Suppressor macrophage treated with lipopolysaccharide for 1 hour (primary cell): ENCODE data around the gene INPP4B.

Source experiments
- DNase-seq, 3 donors: peaks; one replicate each; pipeline ENCODE4 v3.0.0-alpha.2; 2020 to 2022

Gene INPP4B

DNA sequence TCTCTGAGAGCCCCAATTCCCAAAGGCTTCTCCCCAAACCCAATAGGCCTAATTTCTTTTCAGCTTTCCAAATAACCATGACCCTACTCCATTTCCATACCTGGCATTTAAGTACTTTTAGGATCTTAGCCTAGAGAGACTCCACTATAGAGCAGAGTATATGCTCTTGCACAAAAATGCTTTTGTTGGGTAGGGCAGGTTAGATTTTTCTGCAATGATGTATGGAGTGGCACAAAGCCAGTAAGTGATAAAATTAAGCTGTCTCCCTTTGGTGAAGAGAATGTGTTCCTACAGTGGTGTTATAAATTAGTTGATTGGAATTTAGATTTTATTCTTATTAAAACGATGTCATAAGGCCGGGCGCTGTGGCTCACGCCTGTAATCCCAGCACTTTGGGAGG, 124.9 kb downstream of the INPP4B start:
- no peak for DNase-seq

- peak; percentile 19 to 35 (median 20) for DNase-seq
Observed at GRCh38 chr4:142719854-142720541, 126.1 kb downstream of the INPP4B start.

DNA sequence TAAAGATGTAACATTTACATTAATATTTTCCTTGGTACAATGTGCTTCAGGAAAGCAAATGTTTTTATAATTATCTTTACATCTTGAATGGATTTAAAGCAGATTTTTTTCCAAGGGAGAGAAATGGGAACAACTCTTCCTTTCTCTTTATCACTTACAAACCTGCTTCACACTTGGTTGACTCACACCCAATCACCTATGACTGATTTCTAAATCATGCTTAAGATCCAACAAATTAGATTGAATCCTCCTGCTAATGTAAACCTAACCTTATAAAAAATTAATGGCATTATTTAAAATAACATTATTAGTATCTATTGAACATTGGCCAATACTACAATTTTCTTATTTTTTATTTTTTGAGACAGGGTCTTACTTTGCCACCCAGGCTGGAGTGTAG, 127.1 kb downstream of the INPP4B start:
- DNase-seq: no peak

- no peak for DNase-seq
Observed at GRCh38 chr4:142715727-142716126, 130.4 kb downstream of the INPP4B start.

DNA sequence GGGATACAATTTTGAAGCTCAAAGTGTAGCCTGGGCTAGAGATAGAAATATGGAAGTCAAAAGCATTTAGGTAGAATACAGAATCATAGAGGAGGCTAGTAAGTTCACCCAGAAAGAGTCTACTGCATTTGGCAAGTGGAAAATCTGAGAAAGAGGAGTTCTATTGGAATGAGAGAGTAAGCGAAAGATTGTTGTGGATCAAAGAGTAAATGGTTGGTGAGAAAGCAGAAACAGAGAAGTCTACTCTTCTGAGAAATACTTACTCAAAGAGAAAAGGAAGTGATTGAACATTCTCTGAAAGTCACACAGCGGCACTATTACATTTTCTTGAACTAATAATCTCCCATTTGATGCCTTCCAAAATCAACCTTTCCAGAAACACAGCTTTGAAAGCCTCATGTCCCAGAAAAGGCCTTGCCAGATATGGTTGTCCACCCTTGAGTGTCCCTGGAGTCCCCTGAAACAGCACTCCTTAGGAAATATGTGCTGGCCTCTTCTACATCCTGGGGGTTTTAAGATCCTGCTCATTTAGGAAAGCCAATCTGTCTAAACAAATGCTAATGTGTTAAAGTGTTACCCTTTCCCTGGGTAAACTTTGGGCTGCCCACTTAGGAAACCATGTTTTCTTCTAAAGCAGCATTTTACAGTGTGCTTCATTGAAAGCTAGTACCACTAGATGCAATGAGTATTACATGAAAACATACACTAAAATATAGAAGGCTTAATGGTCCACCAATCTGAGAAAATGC, 132.6 kb downstream of the INPP4B start:
- DNase-seq: no peak

- no peak for DNase-seq
Observed at GRCh38 chr4:142708231-142708630, 137.9 kb downstream of the INPP4B start.

- no peak for DNase-seq
Observed at GRCh38 chr4:142707401-142707800, 138.7 kb downstream of the INPP4B start.

- DNase-seq: no peak
Observed at GRCh38 chr4:142706381-142706780, 139.7 kb downstream of the INPP4B start.

DNA sequence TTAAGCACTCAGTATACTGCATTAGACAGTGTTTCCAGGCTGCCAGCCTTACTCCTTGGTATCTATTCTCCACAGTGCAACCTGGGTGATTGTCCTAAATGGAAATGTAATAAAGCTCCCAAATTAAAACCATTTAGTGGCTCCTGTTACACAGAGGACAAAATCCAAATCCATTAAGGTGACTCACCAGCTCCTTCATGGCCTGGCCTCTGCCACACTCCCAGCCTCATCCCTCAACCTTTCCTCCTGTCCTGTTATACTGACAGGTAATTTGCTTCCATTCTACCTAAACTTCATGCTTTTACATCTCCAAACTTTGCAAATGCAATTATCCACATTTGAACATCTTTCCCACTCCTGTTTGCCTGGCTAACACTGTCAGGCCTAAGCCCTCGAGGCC, 140.3 kb downstream of the INPP4B start:
- DNase-seq: no peak

- DNase-seq: no peak
Observed at GRCh38 chr4:142703694-142704309, 142.3 kb downstream of the INPP4B start.

- DNase-seq: no peak
Observed at GRCh38 chr4:142701017-142701416, 145.1 kb downstream of the INPP4B start.

GRCh38 chr4:142700531-142700930, 145.6 kb downstream of the INPP4B start:
- DNase-seq: no peak

DNA sequence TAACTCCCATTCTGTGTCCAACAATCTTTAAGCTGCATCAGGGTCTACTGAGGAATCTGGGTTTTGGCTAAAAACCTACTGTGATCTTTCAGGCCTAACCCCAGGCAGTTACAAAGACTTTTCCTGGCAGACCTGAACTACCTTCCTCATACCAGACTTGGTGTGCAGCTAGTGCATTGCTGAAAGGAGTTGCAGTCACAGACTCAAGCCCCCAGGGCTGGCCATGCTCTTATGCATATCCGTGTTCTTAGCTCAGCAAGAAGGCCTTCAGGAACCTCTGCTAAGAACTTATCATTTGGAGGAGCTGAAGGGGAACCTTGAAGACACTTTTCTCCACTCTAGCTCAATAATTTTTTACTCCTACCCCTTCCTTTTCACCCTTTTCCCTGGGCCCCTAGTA, 147.5 kb downstream of the INPP4B start:
- no peak for DNase-seq

- no peak for DNase-seq
Observed at GRCh38 chr4:142697928-142698327, 148.2 kb downstream of the INPP4B start.

DNA sequence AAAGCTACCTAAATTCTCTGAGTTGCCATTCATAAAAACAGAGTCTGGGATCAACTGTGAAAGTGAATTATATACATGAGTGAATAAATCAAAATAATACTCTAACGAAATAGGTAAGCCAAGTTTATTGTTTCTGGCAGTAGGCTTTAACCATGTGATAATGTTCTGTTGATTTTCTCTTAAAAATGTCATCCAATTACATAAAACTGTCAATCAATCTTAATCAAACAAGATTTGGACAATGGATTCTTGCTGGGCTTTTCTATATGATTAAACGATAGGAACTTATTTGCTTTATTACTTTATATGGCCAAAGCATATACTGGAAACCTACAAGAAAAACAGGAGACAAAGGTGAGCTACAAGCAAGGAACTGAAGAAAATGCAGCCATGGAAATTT, 148.8 kb downstream of the INPP4B start:
- no peak for DNase-seq

DNA sequence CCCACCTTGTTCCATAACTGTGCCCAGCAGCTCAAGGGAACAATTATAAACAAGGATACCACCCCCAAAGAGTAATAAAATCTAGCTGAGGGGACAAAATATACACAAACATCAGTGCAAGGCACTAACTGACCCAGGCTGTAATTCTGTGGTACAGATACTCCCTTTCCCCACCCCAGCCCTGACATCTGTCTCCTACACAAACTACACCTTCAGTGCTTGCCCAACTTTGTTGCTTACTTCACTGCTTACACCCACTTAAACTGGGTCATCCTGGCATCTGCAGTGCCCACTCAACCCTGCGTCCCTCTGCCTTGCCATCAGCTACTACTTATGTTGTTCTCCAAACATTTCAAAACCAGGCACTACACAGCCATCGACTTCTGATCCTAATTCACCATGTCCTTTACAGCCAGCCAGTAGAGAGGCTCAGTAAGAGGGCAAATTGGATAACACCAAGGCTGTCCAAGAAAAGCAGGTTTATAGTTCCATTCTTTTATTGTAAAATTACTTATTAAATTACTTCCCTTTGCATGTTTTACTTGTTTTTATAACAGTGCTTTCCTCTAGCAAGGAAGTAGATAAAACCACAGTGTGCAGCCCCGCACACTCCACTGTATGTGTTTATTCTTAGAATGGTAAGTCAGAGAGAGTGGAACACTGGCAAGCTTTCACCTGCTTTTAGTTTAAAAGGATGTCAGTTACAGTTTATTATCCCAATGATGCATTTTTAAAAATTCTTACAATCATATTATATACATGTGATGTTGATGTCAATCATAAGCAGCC, 149.6 kb downstream of the INPP4B start:
- DNase-seq: peak in 2 of 3 donors; percentile 9 to 14

GRCh38 chr4:142690406-142691163, 155.5 kb downstream of the INPP4B start:
- no peak for DNase-seq

- no peak for DNase-seq
Observed at GRCh38 chr4:142687547-142688275, 158.4 kb downstream of the INPP4B start.

DNA sequence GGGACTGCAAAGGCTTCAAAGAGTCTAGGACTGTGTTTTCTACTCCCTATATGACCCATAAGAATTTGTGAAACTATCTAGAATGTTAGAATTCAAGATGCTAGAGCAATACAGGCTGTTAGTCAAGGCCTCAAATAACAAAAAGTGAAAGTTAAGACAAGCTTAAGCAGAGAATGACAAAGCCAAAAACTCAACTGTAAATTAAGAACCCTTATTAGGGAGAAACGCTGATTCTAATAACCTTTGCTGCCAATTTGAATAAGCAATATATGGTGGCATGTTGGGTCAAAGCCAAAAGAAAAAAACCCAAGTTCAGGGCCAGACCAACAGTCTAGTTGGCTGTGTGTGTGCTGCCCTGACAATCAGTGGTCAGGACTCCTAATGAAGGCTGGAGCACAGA, 160.0 kb downstream of the INPP4B start:
- DNase-seq: no peak

GRCh38 chr4:142683997-142684396, 162.1 kb downstream of the INPP4B start:
- no peak for DNase-seq

- DNase-seq: no peak
Observed at GRCh38 chr4:142683503-142683902, 162.6 kb downstream of the INPP4B start.

GRCh38 chr4:142671516-142671915, 174.6 kb downstream of the INPP4B start:
- DNase-seq: peak in 1 of 3 donors; percentile 7
